ENCODE data around the gene PPP1R27.

Gene PPP1R27

GRCh38 chr17:81803728-81804558 is 30.9 kb downstream of the PPP1R27 start, which contains the start of gene GCGR:
Gene GCGR, plus strand, starts transcription at chr17:81804150. Its CDS starts 4,869 bp downstream, at chr17:81809019.
- no peak for DNase-seq

- no peak for DNase-seq
These were observed 31.8 kb downstream of the PPP1R27 start for GRCh38 chr17:81802856-81803643.

DNA sequence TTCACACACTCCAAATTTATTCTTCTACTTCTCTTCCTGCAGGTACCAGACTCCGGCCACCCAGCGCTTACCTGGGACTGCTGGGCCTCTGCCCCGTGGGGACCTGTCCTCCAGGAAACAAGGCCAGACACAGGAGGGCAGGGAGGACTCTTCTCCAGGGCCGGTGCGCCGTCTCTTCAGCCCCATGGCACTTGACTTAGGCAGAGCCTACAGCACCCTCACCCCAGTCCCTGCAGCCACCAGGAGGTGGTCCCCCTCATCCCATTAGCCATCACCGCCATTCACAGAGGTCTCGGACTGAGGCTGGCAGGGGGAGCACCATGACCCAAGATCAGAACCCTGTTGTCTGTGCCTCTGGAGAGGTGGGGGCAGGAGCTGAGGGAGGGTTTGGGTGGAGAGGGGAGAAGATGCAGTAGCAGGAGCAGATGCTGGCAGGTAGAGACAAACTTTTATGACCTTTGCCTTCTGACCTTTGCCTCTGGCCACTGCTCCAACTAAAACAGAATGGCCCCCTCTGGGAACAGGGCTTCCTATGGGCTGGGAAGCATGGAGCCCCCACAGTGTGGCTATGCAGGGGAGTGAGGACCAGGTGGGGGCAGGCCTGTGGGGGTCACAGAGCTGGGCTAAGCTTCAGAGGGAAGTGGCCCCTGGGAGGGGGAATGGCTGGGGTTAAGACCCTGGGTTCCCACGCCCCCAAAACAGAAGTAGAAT is 32.6 kb downstream of the PPP1R27 start:
- DNase-seq = no peak

GRCh38 chr17:81801327-81801726 is 33.5 kb downstream of the PPP1R27 start:
- no peak for DNase-seq

DNA sequence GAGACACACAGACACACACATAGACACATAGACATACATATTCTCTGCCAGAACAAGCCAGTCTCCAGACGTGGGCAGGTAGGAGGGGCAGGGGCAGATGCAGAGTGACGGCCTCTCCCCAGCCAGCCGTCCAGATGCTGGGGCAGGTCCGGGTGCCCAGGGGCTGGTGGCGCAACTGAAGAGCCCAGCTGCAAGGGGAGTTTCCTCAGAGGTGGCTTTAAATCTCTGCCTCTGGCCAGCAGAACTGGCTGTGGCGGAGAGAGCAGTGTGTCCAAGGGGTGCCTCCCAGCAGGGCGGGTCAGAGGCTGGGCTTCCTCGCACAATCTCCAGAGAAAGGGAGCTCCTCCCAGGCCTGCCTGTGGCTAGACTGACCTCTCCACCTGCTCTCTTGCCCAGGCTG is 40.3 kb downstream of the PPP1R27 start:
- no peak for DNase-seq

DNA sequence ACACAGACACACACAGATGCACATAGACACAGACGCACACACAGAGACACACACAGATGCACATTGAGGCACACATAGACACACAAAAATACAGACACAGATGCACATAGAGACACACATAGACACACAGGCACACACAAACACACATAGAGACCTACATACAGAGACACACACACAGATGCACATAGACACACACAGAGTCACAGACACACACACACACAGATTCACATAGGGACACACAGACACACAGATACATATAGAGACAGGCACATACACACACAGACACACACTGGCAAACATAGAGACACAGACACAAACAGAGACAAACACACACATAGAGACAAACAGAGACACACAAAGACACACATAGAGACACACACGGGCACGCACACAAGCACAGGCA is 40.8 kb downstream of the PPP1R27 start:
- no peak for DNase-seq

- no peak for DNase-seq
These were observed 41.9 kb downstream of the PPP1R27 start for GRCh38 chr17:81792675-81793615.

All from NCI-H2081 treated with DMSO at 0.1 percent for 48 hours (cell line).